T-helper 17 cell (primary cell): ENCODE results near the gene PRDM7. TPM values are rescaled to one million over a fixed set of nuclear protein-coding genes. Genes with fewer than 3 reads are reported as not detected.

Experiments
- ATAC-seq: fragments of 150-1000 bp; cut with Tn5 transposase; 2 replicates; pipeline ENCODE4 v1.10.0; 2021; ENCODE audit warnings: mild to moderate bottlenecking, moderate library complexity
- DNase-seq, 3 donors: peaks; one replicate each; pipeline versions ENCODE4 v3.0.0 to v3.0.0-alpha.2; 2020 to 2021
- H3K9me3 ChIP-seq: one replicate; pipeline ENCODE4 v1.7.0; 2013; ENCODE audit warnings: low read length, mild to moderate bottlenecking; ENCODE audit not compliant: control insufficient read depth, poor library complexity, severe bottlenecking
- H3K27ac Mint-ChIP-seq: one replicate; pipeline ENCODE4 v1.8.0; 2022; ENCODE audit warnings: mild to moderate bottlenecking, moderate library complexity, mixed read lengths
- H3K27me3 Mint-ChIP-seq: one replicate; pipeline ENCODE4 v1.8.0; 2022; ENCODE audit warnings: mixed read lengths
- H3K36me3 Mint-ChIP-seq: one replicate; pipeline ENCODE4 v1.8.0; 2022; ENCODE audit warnings: low read depth, mixed read lengths
- H3K4me1 Mint-ChIP-seq: one replicate; pipeline ENCODE4 v1.8.0; 2022; ENCODE audit warnings: mild to moderate bottlenecking, mixed read lengths
- H3K4me3 Mint-ChIP-seq: one replicate; pipeline ENCODE4 v1.8.0; 2022; ENCODE audit warnings: mild to moderate bottlenecking, moderate library complexity, mixed read lengths
- total RNA-seq, 4 donors: library from RNA in 2 of 4; stranded (reverse) in 2 of 4; gene quantifications; one replicate each; pipeline ENCODE4 v1.2.3 and lab custom pipeline; 2022 to 2026

Gene PRDM7
- total RNA-seq, 2 donors from 2014 or later: not detected

- no peaks in the 10 kb centered on the region for H3K9me3 ChIP-seq
- Mint-ChIP-seq H3K27me3 (peaks cover 18% of the 10 kb centered on the region), H3K36me3 (peaks cover under 1% of the 10 kb centered on the region), H3K4me3 (no peak overlapping the region), H3K27ac (no peak overlapping the region), H3K4me1 (peaks cover 4% of the 10 kb centered on the region)
- ATAC-seq: no peak
- no peak for DNase-seq
These were observed 35.1 kb downstream of the PRDM7 start for GRCh38 chr16:90041896-90042473.

GRCh38 chr16:90040152-90041023 is 36.7 kb downstream of the PRDM7 start:
- ATAC-seq (no peak), DNase-seq (no peak)
- Mint-ChIP-seq H3K27me3 (peaks cover 7% of the 10 kb centered on the region), H3K4me1 (no peaks in the 10 kb centered on the region), H3K4me3 (no peak overlapping the region), H3K27ac (no peak overlapping the region), H3K36me3 (peaks cover 7% of the 10 kb centered on the region)
- no peaks in the 10 kb centered on the region for H3K9me3 ChIP-seq

GRCh38 chr16:90037276-90037675 is 39.9 kb downstream of the PRDM7 start:
- no peak overlapping the region for H3K27ac Mint-ChIP-seq

GRCh38 chr16:90035902-90036301 is 41.2 kb downstream of the PRDM7 start:
- Mint-ChIP-seq H3K27ac (no peak overlapping the region), H3K4me1 (peaks cover 5% of the 10 kb centered on the region), H3K36me3 (peaks cover 17% of the 10 kb centered on the region), H3K4me3 (no peak overlapping the region), H3K27me3 (no peaks in the 10 kb centered on the region)
- H3K9me3 ChIP-seq: no peaks in the 10 kb centered on the region
- ATAC-seq: no peak
- DNase-seq: no peak

More at GRCh38 chr16:90037276-90037675, 39.9 kb downstream of the PRDM7 start:
- ATAC-seq (no peak), DNase-seq (no peak)
- H3K9me3 ChIP-seq: no peaks in the 10 kb centered on the region
- peaks cover 5% of the 10 kb centered on the region for H3K4me1 Mint-ChIP-seq
- no peak overlapping the region for H3K4me3 Mint-ChIP-seq
- peaks cover 10% of the 10 kb centered on the region for H3K36me3 Mint-ChIP-seq
- no peaks in the 10 kb centered on the region for H3K27me3 Mint-ChIP-seq

- H3K4me1 Mint-ChIP-seq: peaks cover 5% of the 10 kb centered on the region
These were observed 42.6 kb downstream of the PRDM7 start for GRCh38 chr16:90034504-90034903.

GRCh38 chr16:90033387-90033786 is 43.7 kb downstream of the PRDM7 start:
- H3K36me3 Mint-ChIP-seq: peaks cover 17% of the 10 kb centered on the region

More at GRCh38 chr16:90034504-90034903, 42.6 kb downstream of the PRDM7 start:
- no peaks in the 10 kb centered on the region for H3K9me3 ChIP-seq
- Mint-ChIP-seq H3K27me3 (no peaks in the 10 kb centered on the region), H3K27ac (no peak overlapping the region), H3K4me3 (no peak overlapping the region), H3K36me3 (peaks cover 17% of the 10 kb centered on the region)
- ATAC-seq (no peak), DNase-seq (no peak)

GRCh38 chr16:90032674-90033331 is 44.3 kb downstream of the PRDM7 start:
- peak overlapping the region; percentile 37 for H3K27ac Mint-ChIP-seq
- H3K4me3 Mint-ChIP-seq: peak overlapping the region; percentile 45
- no peak for DNase-seq
- H3K36me3 Mint-ChIP-seq: peaks cover 17% of the 10 kb centered on the region
- ATAC-seq: no peak
- H3K4me1 Mint-ChIP-seq: peaks cover 5% of the 10 kb centered on the region
- H3K9me3 ChIP-seq: no peaks in the 10 kb centered on the region
- no peaks in the 10 kb centered on the region for H3K27me3 Mint-ChIP-seq

More at GRCh38 chr16:90033387-90033786, 43.7 kb downstream of the PRDM7 start:
- no peak for DNase-seq
- peak overlapping the region; percentile 37 for H3K27ac Mint-ChIP-seq
- H3K4me1 Mint-ChIP-seq: peaks cover 5% of the 10 kb centered on the region
- no peaks in the 10 kb centered on the region for H3K9me3 ChIP-seq
- no peak overlapping the region for H3K4me3 Mint-ChIP-seq
- ATAC-seq: no peak
- H3K27me3 Mint-ChIP-seq: no peaks in the 10 kb centered on the region

- DNase-seq: no peak
These were observed 45.0 kb downstream of the PRDM7 start for GRCh38 chr16:90031931-90032673.

GRCh38 chr16:90031186-90031930 is 45.8 kb downstream of the PRDM7 start:
- H3K27ac Mint-ChIP-seq: no peak overlapping the region
- H3K36me3 Mint-ChIP-seq: peaks cover 10% of the 10 kb centered on the region
- H3K27me3 Mint-ChIP-seq: no peaks in the 10 kb centered on the region
- DNase-seq (no peak), ATAC-seq (no peak)
- H3K4me1 Mint-ChIP-seq: peaks cover 6% of the 10 kb centered on the region
- H3K4me3 Mint-ChIP-seq: no peak overlapping the region
- no peaks in the 10 kb centered on the region for H3K9me3 ChIP-seq

More at GRCh38 chr16:90031931-90032673, 45.0 kb downstream of the PRDM7 start:
- ATAC-seq: no peak
- peak overlapping the region; percentile 45 for H3K4me3 Mint-ChIP-seq
- no peaks in the 10 kb centered on the region for H3K9me3 ChIP-seq
- peaks cover 5% of the 10 kb centered on the region for H3K4me1 Mint-ChIP-seq
- H3K27ac Mint-ChIP-seq: no peak overlapping the region
- no peaks in the 10 kb centered on the region for H3K27me3 Mint-ChIP-seq
- H3K36me3 Mint-ChIP-seq: peaks cover 17% of the 10 kb centered on the region

GRCh38 chr16:90028985-90029384 is 48.1 kb downstream of the PRDM7 start:
- H3K9me3 ChIP-seq: no peaks in the 10 kb centered on the region
- H3K27me3 Mint-ChIP-seq: no peaks in the 10 kb centered on the region
- peaks cover 10% of the 10 kb centered on the region for H3K4me1 Mint-ChIP-seq
- no peak overlapping the region for H3K4me3 Mint-ChIP-seq
- ATAC-seq: no peak
- no peak for DNase-seq
- H3K36me3 Mint-ChIP-seq: peaks cover 10% of the 10 kb centered on the region
- no peak overlapping the region for H3K27ac Mint-ChIP-seq

GRCh38 chr16:90027611-90028010 is 49.5 kb downstream of the PRDM7 start:
- Mint-ChIP-seq H3K27ac (no peak overlapping the region), H3K4me1 (peaks cover 5% of the 10 kb centered on the region), H3K4me3 (no peak overlapping the region), H3K27me3 (no peaks in the 10 kb centered on the region), H3K36me3 (peaks cover 7% of the 10 kb centered on the region)
- H3K9me3 ChIP-seq: no peaks in the 10 kb centered on the region
- no peak for ATAC-seq
- DNase-seq: no peak

- DNase-seq (no peak), ATAC-seq (peak; percentile 44)
- Mint-ChIP-seq H3K27ac (no peak overlapping the region), H3K4me3 (no peak overlapping the region), H3K36me3 (peaks cover under 1% of the 10 kb centered on the region), H3K27me3 (no peaks in the 10 kb centered on the region), H3K4me1 (peaks cover 13% of the 10 kb centered on the region)
- no peaks in the 10 kb centered on the region for H3K9me3 ChIP-seq
These were observed 51.0 kb downstream of the PRDM7 start for GRCh38 chr16:90026135-90026534.
